K562 (cell line): Measurements from ENCODE around the gene SLC2A6. TPM values are rescaled to one million over a fixed set of nuclear protein-coding genes. Genes with fewer than 3 reads are reported as not detected.
A peak's percentile ranks its signal among the peaks of the same experiment; 100 is the strongest.

ENCODE experiments used
- ARHGAP35 ChIP-seq: fragments of 450-650 bp; IDR thresholded peaks from 2 replicates; pipeline ENCODE4 v1.6.1; 2018; ENCODE audit not compliant: partially characterized antibody
- BRF1 ChIP-seq: IDR thresholded peaks from 3 replicates; pipeline ENCODE4 v1.6.1; 2011; ENCODE audit warnings: borderline replicate concordance, mild to moderate bottlenecking; ENCODE audit not compliant: insufficient read length; ENCODE audit errors: extremely low read depth
- ERF ChIP-seq: fragments of 450-650 bp; formaldehyde crosslinking; IDR thresholded peaks from 2 replicates; pipeline ENCODE4 v1.4.0; 2020; ENCODE audit warnings: mild to moderate bottlenecking, mixed read lengths
- EZH2 ChIP-seq: IDR thresholded peaks from 2 replicates; pipeline ENCODE4 v1.6.1; 2012; ENCODE audit warnings: low read depth, mild to moderate bottlenecking, inconsistent platforms, low read length, borderline replicate concordance
- FOS ChIP-seq: IDR thresholded peaks from 3 replicates; pipeline ENCODE4 v1.6.1; 2011; ENCODE audit not compliant: insufficient read length; ENCODE audit errors: extremely low read depth
- GTF2E2 ChIP-seq: fragments of 200-800 bp; sonication (Bioruptor generic); IDR thresholded peaks from 2 replicates; pipeline ENCODE4 v1.6.1; 2016; ENCODE audit warnings: missing genetic modification characterization, missing compliant biosample characterization
- HDAC6 ChIP-seq: IDR thresholded peaks from 2 replicates; pipeline ENCODE4 v1.6.1; 2012; ENCODE audit warnings: low read depth, mild to moderate bottlenecking, control low read depth, inconsistent platforms, low read length, moderate library complexity
- MAZ ChIP-seq, 2 experiments: fragments of 450-650 bp in 1 of 2; sonication (generic) in 1 of 2; formaldehyde crosslinking; IDR thresholded peaks in 1 of 2; conservative IDR thresholded peaks in 1 of 2; 2 replicates each; pipeline versions ENCODE4 v1.4.0 to v1.5.0; 2020; ENCODE audit warnings: mild to moderate bottlenecking in 1 of 2, missing genetic modification reagents in 1 of 2
- MCM5 ChIP-seq: fragments of 450-650 bp; IDR thresholded peaks from 2 replicates; pipeline ENCODE4 v1.6.1; 2016; ENCODE audit warnings: low read depth
- NFYB ChIP-seq: IDR thresholded peaks from 2 replicates; pipeline ENCODE4 v1.6.1; 2011; ENCODE audit warnings: mild to moderate bottlenecking, moderate library complexity; ENCODE audit not compliant: insufficient read length; ENCODE audit errors: extremely low read depth
- PHB ChIP-seq: fragments of 250-450 bp; sonication (Bioruptor Pico); IDR thresholded peaks from 2 replicates; pipeline ENCODE4 v1.5.0; 2021
- RBM15 ChIP-seq: fragments of 200-400 bp; formaldehyde crosslinking; IDR thresholded peaks from 2 replicates; pipeline ENCODE4 v1.6.1; 2018; ENCODE audit warnings: mild to moderate bottlenecking, low read length, moderate library complexity; ENCODE audit not compliant: insufficient read depth
- SP2 ChIP-seq: IDR thresholded peaks from 2 replicates; pipeline ENCODE4 v1.6.1; 2011; ENCODE audit warnings: mild to moderate bottlenecking, low read depth, low read length, moderate library complexity; ENCODE audit not compliant: poor library complexity, severe bottlenecking; ENCODE audit errors: extremely low read depth
- TAF9B ChIP-seq: fragments of 450-650 bp; IDR thresholded peaks from 2 replicates; pipeline ENCODE4 v1.6.1; 2018; ENCODE audit warnings: mild to moderate bottlenecking; ENCODE audit not compliant: partially characterized antibody
- TRIM28 ChIP-seq: fragments of 450-650 bp; IDR thresholded peaks from 2 replicates; pipeline ENCODE4 v1.6.1; 2017
- ZBTB1 ChIP-seq: sonication (generic); formaldehyde crosslinking; IDR thresholded peaks from 2 replicates; pipeline ENCODE4 v1.8.1; 2023; ENCODE audit warnings: missing genetic modification reagents, low read depth, mild to moderate bottlenecking, borderline replicate concordance
- ZKSCAN3 ChIP-seq: fragments of 250-450 bp; sonication (Bioruptor Pico); IDR thresholded peaks from 2 replicates; pipeline ENCODE4 v1.4.0; 2020
- ZSCAN32 ChIP-seq: fragments of 450-650 bp; formaldehyde crosslinking; IDR thresholded peaks from 2 replicates; pipeline ENCODE4 v1.4.0; 2020; ENCODE audit warnings: mild to moderate bottlenecking, moderate library complexity
- polyA plus RNA-seq, 8 experiments: library from polyadenylated mRNA; depleted of rRNA in 4 of 8; stranded (reverse) in 5 of 8; unstranded in 3 of 8; fragments of >200 nt; fragmentation: Nextera tagmentation in 2 of 8; fragmentation: Illumina TruSeq in 1 of 8; extraction: Ambion mirVana in 2 of 8; extraction: Trizol in 1 of 8; gene quantifications; 2 replicates each; pipeline versions ENCODE4 v1.2.1 to v1.2.3, GENCODE V29; 2011 to 2014; ENCODE audit warnings: inconsistent platforms in 1 of 8, missing spikeins in 1 of 8
- total RNA-seq, 7 experiments: library from RNA; depleted of rRNA in 6 of 7; stranded (reverse); fragments of >200 nt in 6 of 7; fragmentation: Illumina TruSeq in 2 of 7; extraction: Trizol in 2 of 7; gene quantifications; 2 replicates each; pipeline versions ENCODE4 v1.2.1 to v1.2.3, GENCODE V29; 2011 to 2021; ENCODE audit warnings: low replicate concordance in 1 of 7
- TF ChIP-seq, protein P1 (sequence below), 2 experiments: fragments of 450-650 bp; IDR thresholded peaks; 2 replicates each; pipeline ENCODE4 v1.6.1; 2016
- TF ChIP-seq, protein P2 (sequence below): sonication (generic); formaldehyde crosslinking; IDR thresholded peaks from 2 replicates; pipeline ENCODE4 v1.8.0; 2022; ENCODE audit warnings: missing genetic modification reagents, mild to moderate bottlenecking, moderate library complexity, borderline replicate concordance
- TF ChIP-seq, protein P3 (sequence below): sonication (generic); formaldehyde crosslinking; IDR thresholded peaks from 2 replicates; pipeline ENCODE4 v1.8.0; 2022; ENCODE audit warnings: mild to moderate bottlenecking, missing genetic modification reagents
- TF ChIP-seq, protein P4 (sequence below): sonication (generic); formaldehyde crosslinking; IDR thresholded peaks from 2 replicates; pipeline ENCODE4 v1.4.0; 2020; ENCODE audit warnings: mild to moderate bottlenecking, missing genetic modification reagents

The SLC2A6 gene
- total and polyA plus RNA-seq, 9 of the 15 experiments (the other 6 are each of a cell fraction or from before 2014, with no cell fraction given): 0.04 to 0.38 (median 0.09) TPM; not detected in 3

DNA sequence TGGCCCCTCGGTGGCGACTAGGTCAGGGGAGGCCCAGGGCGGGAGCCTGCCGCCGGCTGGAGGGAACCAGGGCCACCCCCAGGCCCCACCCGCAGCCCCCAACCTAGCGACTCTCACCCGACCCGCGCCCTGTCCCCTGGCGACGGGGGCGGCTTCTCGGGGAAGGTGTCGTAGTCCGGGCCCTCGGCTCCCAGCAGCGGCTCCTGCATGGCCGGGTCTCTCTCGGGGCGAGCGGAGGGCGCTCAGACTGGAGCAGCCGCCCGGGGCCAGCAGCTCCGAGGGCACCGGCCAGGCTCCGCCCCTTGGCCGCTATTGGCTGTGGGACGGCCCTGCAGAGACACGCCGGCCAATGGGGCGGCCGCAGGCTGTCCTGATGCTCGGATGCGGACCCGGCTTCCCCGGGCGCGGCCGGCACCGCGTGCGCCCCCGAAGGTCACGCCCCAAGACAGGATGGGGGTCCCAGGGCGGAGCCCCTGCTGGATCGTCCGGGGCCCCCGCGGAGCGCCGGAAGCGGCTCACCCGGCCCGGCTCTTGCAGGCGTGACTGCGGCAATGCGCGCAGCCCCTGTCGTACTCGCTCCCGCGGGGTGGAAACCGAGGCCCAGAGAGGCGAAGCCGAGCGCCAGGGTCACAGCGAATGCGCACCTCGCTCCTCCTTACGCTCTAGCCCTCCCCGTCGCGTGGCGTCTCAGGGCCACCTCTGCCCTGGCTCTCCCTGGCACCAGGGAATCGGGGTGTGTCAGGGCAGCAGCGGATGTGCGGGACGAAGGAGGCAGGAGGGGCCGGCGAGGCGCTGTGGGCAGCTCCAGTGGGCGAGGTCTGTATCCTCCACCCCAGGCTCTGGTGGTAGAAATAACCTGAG is at the start of gene SLC2A6 (continued):
- TF ChIP-seq ZBTB1 (no peak), TRIM28 (no peak), RBM15 (no peak), MAZ (CRISPR knock-in tag; conservative IDR thresholded peaks at IDR 0.05 in 1 of 2, IDR thresholded peaks at IDR 0.05 in 1 of 2) (no peak), HDAC6 (no peak), SP2 (peak; percentile 13), BRF1 (no peak), GTF2E2 (no peak), NFYB (peak; percentile 94), FOS (peak; percentile 53), TAF9B (no peak), PHB (no peak), ARHGAP35 (no peak), EZH2 (no peak), ERF (CRISPR knock-in tag) (no peak), MCM5 (no peak), ZKSCAN3 (CRISPR knock-in tag) (no peak), ZSCAN32 (no peak)
- TF ChIP-seq, protein P1, sequence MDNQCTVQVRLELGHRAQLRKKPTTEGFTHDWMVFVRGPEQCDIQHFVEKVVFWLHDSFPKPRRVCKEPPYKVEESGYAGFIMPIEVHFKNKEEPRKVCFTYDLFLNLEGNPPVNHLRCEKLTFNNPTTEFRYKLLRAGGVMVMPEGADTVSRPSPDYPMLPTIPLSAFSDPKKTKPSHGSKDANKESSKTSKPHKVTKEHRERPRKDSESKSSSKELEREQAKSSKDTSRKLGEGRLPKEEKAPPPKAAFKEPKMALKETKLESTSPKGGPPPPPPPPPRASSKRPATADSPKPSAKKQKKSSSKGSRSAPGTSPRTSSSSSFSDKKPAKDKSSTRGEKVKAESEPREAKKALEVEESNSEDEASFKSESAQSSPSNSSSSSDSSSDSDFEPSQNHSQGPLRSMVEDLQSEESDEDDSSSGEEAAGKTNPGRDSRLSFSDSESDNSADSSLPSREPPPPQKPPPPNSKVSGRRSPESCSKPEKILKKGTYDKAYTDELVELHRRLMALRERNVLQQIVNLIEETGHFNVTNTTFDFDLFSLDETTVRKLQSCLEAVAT (IDR thresholded peaks at IDR 0.05): no peak
- TF ChIP-seq, protein P2, sequence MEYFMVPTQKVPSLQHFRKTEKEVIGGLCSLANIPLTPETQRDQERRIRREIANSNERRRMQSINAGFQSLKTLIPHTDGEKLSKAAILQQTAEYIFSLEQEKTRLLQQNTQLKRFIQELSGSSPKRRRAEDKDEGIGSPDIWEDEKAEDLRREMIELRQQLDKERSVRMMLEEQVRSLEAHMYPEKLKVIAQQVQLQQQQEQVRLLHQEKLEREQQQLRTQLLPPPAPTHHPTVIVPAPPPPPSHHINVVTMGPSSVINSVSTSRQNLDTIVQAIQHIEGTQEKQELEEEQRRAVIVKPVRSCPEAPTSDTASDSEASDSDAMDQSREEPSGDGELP (CRISPR knock-in tag): 0 out of 2 replicates have a peak, but pooled peaks have one; percentile 14
- TF ChIP-seq, protein P3, sequence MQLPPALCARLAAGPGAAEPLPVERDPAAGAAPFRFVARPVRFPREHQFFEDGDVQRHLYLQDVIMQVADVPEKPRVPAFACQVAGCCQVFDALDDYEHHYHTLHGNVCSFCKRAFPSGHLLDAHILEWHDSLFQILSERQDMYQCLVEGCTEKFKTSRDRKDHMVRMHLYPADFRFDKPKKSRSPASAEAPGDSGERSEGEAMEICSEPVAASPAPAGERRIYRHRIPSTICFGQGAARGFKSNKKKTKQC (CRISPR knock-in tag): 0 out of 2 replicates have a peak, but pooled peaks have one; percentile 26
- TF ChIP-seq, protein P4, sequence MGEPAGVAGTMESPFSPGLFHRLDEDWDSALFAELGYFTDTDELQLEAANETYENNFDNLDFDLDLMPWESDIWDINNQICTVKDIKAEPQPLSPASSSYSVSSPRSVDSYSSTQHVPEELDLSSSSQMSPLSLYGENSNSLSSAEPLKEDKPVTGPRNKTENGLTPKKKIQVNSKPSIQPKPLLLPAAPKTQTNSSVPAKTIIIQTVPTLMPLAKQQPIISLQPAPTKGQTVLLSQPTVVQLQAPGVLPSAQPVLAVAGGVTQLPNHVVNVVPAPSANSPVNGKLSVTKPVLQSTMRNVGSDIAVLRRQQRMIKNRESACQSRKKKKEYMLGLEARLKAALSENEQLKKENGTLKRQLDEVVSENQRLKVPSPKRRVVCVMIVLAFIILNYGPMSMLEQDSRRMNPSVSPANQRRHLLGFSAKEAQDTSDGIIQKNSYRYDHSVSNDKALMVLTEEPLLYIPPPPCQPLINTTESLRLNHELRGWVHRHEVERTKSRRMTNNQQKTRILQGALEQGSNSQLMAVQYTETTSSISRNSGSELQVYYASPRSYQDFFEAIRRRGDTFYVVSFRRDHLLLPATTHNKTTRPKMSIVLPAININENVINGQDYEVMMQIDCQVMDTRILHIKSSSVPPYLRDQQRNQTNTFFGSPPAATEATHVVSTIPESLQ (CRISPR knock-in tag): no peak
